Suppressor macrophage treated with lipopolysaccharide for 1 hour (primary cell): ENCODE results near the gene PLCL1.
A peak's percentile ranks its signal among the peaks of the same experiment; 100 is the strongest.
"Not testable (repeated sequence)": the region's sequence is repeated elsewhere in the genome, so short reads cannot be mapped to it uniquely, and the experiment has no call there.

Experiments used
- DNase-seq, 3 donors: peaks; one replicate each; pipeline ENCODE4 v3.0.0-alpha.2; 2020 to 2022

The PLCL1 gene

GRCh38 chr2:198006733-198007132, 202.3 kb downstream of the PLCL1 start:
- DNase-seq = no peak

- no peak for DNase-seq
Observed at GRCh38 chr2:198008230-198008629, 203.8 kb downstream of the PLCL1 start.

- DNase-seq = no peak
Observed at GRCh38 chr2:198012025-198012424, 207.6 kb downstream of the PLCL1 start.

GRCh38 chr2:198016243-198016642, 211.8 kb downstream of the PLCL1 start:
- DNase-seq = no peak

- no peak for DNase-seq
Observed at GRCh38 chr2:198017068-198017467, 212.7 kb downstream of the PLCL1 start.

- no peak for DNase-seq
Observed at GRCh38 chr2:198028955-198029354, 224.6 kb downstream of the PLCL1 start.

- DNase-seq = not testable (repeated sequence)
Observed at GRCh38 chr2:198029576-198029975, 225.2 kb downstream of the PLCL1 start.

- DNase-seq = no peak
Observed at GRCh38 chr2:198033626-198034025, 229.2 kb downstream of the PLCL1 start.

- no peak for DNase-seq
Observed at GRCh38 chr2:198036029-198036879, 231.9 kb downstream of the PLCL1 start.

- DNase-seq = no peak
Observed at GRCh38 chr2:198040835-198041234, 236.4 kb downstream of the PLCL1 start.

- DNase-seq = no peak
Observed at GRCh38 chr2:198042189-198042588, 237.8 kb downstream of the PLCL1 start.

GRCh38 chr2:198044777-198045176, 240.4 kb downstream of the PLCL1 start:
- no peak for DNase-seq

- DNase-seq = no peak
Observed at GRCh38 chr2:198045227-198045626, 240.8 kb downstream of the PLCL1 start.

GRCh38 chr2:198052741-198053140, 248.3 kb downstream of the PLCL1 start:
- no peak for DNase-seq

GRCh38 chr2:198053148-198053547, 248.8 kb downstream of the PLCL1 start:
- DNase-seq = no peak

- no peak for DNase-seq
Observed at GRCh38 chr2:198053776-198054175, 249.4 kb downstream of the PLCL1 start.

GRCh38 chr2:198054299-198054698, 249.9 kb downstream of the PLCL1 start:
- DNase-seq = peak; percentile 24 to 29 (median 26)

- no peak for DNase-seq
Observed at GRCh38 chr2:198055716-198056115, 251.3 kb downstream of the PLCL1 start.

- DNase-seq = no peak
Observed at GRCh38 chr2:198056836-198057235, 252.4 kb downstream of the PLCL1 start.

GRCh38 chr2:198059800-198060199, 255.4 kb downstream of the PLCL1 start:
- no peak for DNase-seq

- no peak for DNase-seq
Observed at GRCh38 chr2:198060277-198060676, 255.9 kb downstream of the PLCL1 start.

GRCh38 chr2:198062826-198063225, 258.4 kb downstream of the PLCL1 start:
- no peak for DNase-seq

GRCh38 chr2:198063242-198063641, 258.8 kb downstream of the PLCL1 start:
- DNase-seq = no peak

- no peak for DNase-seq
Observed at GRCh38 chr2:198065322-198065721, 260.9 kb downstream of the PLCL1 start.

- DNase-seq = no peak
Observed at GRCh38 chr2:198066597-198066996, 262.2 kb downstream of the PLCL1 start.
